ENCODE results near the gene CD300LG. TPM values are rescaled to one million over a fixed set of nuclear protein-coding genes. Genes with fewer than 3 reads are reported as not detected.
A peak's percentile ranks its signal among the peaks of the same experiment; 100 is the strongest.
"Not testable (repeated sequence)": the region's sequence is repeated elsewhere in the genome, so short reads cannot be mapped to it uniquely, and the experiment has no call there.

Gene CD300LG, protein sequence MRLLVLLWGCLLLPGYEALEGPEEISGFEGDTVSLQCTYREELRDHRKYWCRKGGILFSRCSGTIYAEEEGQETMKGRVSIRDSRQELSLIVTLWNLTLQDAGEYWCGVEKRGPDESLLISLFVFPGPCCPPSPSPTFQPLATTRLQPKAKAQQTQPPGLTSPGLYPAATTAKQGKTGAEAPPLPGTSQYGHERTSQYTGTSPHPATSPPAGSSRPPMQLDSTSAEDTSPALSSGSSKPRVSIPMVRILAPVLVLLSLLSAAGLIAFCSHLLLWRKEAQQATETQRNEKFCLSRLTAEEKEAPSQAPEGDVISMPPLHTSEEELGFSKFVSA
- not detected for total RNA-seq

DNA sequence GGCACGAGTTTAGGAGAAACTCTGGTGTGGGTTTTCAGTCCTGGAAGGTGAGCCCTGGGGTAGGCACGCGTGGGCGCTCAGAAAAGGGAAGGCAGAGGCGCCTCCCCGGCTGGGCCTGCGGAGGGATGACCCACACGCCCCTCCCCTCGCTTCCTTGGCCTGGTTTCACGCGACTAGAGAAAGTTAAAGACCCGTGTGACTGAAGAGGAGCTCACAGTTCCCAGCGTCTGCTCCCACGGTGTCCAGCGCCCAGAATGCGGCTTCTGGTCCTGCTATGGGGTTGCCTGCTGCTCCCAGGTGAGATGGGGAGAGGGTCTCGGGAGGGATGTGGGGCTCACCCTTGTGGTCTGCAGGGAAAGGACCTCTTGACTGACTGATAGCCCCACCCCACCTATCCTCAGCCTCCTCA is at the start of gene CD300LG:
Gene CD300LG (plus strand): TSS at position 214 of the 409 bp plus-strand sequence. CDS start 41 bp downstream, at position 255.
- no peak for DNase-seq (ENCODE audit: low spot score in 2 of 2)
- ATAC-seq, result no peak
- Mint-ChIP-seq H3K9me3 (no peaks in the 10 kb centered on the region), H3K36me3 (no peaks in the 10 kb centered on the region), H3K27ac (no peak within 1 kb of the TSS)

DNA sequence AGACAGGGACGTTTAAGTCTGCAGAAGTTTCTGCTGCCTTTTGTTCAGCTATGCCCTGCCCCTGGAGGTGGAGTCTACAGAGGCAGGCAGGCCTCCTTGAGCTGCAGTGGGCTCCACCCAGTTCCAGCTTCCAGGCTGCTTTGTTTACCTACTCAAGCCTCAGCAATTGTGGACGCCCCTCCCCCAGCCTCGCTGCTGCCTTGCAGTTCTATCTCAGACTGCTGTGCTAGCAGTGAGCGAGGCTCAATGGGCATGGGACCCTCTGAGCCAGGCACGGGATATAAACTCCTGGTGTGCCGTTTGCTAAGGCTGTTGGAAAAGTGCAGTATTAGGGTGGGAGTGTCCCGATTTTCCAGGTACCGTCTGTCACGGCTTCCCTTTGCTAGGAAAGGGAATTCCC is 49.0 kb upstream of the CD300LG start:
- not testable (repeated sequence) for ATAC-seq; H3K27ac Mint-ChIP-seq; H3K9me3 Mint-ChIP-seq; DNase-seq (ENCODE audit: low spot score in 2 of 2); H3K36me3 Mint-ChIP-seq

DNA sequence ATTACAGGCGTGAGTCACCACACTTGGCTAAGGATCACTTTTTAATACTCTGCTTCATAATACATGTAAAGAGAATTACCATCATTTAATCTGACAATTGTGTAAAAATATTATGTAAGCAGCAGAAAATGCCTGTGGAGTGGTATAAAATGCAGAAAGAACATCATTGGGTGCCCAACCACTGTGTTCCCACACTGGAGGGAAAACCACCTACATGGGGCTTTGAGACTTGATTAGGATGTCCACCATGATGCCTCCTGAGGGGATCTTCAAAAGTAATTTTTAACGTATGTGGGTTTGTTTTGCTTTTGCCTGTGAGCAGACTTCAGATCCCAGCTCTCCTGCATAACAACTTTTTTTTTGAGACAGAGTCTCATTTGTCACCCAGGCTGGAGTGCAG is 47.9 kb upstream of the CD300LG start:
- ATAC-seq, result no peak
- no peak for DNase-seq (ENCODE audit: low spot score in 2 of 2)
- Mint-ChIP-seq H3K9me3 (no peaks in the 10 kb centered on the region), H3K36me3 (no peaks in the 10 kb centered on the region), H3K27ac (no peak overlapping the region)

DNA sequence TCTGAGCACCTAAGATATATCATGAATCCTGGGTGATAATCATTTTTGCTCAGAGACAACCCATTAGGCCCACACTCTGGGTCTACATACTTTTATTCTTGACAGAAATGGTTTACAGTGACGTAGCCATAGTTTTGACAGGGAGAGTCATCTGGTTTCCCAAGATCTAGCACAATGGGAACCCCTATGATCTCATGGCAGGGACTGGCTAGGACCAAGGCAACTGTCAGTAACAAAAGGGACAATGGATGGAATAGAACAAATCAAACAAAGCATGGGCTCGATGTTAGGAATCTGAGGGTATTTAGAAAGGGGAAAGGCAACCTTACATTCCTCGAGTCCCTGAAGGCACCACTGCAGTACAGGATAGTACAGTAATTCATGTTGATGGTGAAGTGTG is 46.2 kb upstream of the CD300LG start:
- no peak for ATAC-seq
- no peak for DNase-seq (ENCODE audit: low spot score in 2 of 2)
- no peaks in the 10 kb centered on the region for H3K36me3 Mint-ChIP-seq
- H3K9me3 Mint-ChIP-seq, result no peaks in the 10 kb centered on the region
- H3K27ac Mint-ChIP-seq, result no peak overlapping the region

DNA sequence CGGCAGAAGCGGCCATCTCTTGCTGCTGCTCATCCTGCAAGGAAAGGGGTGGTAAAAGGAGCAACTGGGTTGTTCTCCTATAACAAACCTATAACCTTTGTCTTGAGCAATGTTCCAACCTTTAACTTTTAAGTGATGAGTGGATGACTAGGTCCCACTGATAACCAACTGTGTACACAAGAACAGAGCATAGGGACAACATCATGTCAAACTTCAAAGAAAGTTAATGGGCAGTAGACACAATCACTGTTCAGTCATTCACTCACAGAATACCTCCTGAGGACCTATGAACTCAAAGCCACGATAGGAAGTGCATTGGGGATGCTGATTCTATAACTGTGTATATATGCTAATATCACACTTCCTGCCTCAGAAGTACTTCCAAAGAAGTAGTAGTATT is 45.1 kb upstream of the CD300LG start:
- Mint-ChIP-seq H3K9me3 (no peaks in the 10 kb centered on the region), H3K27ac (no peak overlapping the region), H3K36me3 (no peaks in the 10 kb centered on the region)
- DNase-seq (ENCODE audit: low spot score in 2 of 2) (no peak), ATAC-seq (no peak)

DNA sequence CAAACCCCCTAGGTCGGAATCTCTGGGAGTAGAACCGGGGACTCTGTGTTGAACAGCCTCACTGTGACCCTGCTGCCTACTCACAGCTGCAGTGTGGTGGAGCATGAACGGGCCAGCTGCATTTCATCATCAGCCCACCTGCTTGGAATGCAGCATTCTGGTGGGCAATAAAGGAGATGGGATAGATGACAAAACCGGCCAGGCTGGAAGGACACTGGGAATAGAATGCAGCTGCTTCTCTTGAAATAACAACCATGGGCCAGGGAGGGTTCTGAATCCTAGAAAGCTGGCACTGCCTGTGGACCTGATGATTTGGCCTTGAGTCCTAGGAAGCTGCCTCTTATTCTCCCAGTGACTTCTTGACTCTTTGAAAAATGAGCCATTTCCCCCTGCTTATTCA is 43.2 kb upstream of the CD300LG start:
- no peaks in the 10 kb centered on the region for H3K36me3 Mint-ChIP-seq
- no peak for ATAC-seq
- H3K27ac Mint-ChIP-seq, result no peak overlapping the region
- no peak for DNase-seq (ENCODE audit: low spot score in 2 of 2)
- H3K9me3 Mint-ChIP-seq, result no peaks in the 10 kb centered on the region

DNA sequence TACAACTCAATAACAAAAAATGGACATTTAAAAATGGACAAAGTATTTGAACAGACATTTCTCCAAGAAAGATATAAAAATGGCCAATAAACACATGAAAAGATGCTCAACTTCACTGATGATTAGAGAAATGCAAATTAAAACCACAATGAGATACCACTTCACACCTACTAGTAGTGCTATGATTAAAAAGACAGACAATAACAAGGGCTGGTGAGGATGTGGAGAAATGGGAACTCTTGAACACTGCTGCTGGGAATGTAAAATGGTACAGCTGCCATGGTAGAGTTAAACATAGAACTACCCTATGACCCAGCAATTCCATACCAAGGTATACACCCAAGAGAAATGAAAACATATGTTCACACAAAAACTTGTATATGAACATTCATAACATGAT is 41.9 kb upstream of the CD300LG start:
- Mint-ChIP-seq H3K36me3 (no peaks in the 10 kb centered on the region), H3K27ac (no peak overlapping the region), H3K9me3 (no peaks in the 10 kb centered on the region)
- no peak for DNase-seq (ENCODE audit: low spot score in 2 of 2)
- no peak for ATAC-seq

DNA sequence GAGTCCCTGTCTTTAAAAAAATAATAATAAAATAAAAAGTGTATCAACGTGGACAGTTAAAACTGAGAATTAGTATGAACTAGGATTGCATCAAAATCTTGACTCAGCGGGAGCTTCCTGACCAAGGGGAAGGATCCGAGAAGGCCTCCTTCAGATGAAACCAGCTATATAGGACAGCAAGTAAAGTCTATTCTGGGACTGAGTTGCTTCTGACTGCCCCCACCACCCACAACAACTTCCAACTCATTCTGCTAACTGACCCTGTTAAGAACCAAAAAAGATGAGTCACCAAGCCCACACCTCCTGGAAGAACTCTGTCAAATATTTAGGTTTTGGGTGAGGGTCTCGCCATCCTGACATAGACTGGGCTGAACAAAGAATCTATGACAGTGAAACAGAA is 38.9 kb upstream of the CD300LG start:
- H3K36me3 Mint-ChIP-seq, result no peaks in the 10 kb centered on the region
- H3K27ac Mint-ChIP-seq, result no peak overlapping the region
- ATAC-seq (no peak), DNase-seq (ENCODE audit: low spot score in 2 of 2) (no peak)
- H3K9me3 Mint-ChIP-seq, result no peaks in the 10 kb centered on the region

DNA sequence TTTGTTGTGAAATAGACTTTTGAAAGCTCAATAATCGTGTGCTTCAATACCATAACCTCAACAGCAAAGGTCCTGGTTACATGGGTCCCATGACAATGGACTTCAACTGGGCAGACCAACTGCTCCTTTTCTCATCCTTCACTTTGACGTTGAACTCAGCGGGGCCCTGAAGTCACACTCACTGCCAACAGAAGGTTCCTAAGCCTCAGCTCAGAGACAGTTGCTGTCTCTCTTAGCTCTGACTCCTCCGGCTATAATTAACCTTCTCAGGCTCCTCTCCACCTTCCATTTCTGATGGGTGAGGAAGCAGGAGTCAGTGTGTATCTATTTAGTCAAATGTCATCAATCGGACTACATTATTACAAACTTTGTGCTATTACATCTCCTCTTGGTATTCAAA is 37.9 kb upstream of the CD300LG start:
- DNase-seq (ENCODE audit: low spot score in 2 of 2), result no peak
- ATAC-seq, result no peak
- Mint-ChIP-seq H3K27ac (no peak overlapping the region), H3K36me3 (no peaks in the 10 kb centered on the region), H3K9me3 (no peaks in the 10 kb centered on the region)

DNA sequence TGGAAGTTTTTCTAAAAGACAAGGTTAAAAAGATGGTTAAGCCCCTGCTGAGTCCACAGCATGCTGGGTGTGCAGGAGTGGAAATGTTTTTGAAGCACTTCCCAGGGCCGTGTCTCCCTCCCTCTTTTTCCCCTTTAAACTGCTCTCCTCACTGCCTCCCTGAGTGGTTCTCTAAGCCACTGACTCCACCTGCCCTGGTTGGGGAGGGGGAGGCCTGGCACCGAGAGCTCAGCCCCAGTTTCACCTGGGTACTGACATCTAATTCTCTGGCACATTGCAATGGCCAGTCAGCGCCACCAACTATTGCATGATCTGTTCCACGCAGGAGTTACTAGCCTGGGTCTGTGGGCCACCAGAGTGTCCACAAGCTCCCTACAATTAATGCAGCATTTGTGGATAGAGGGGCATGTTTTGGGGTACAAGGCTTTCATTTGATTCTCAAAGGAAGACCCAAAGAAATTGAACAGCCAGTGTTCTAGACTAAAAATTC is 36.7 kb upstream of the CD300LG start:
- no peak overlapping the region for H3K27ac Mint-ChIP-seq
- no peaks in the 10 kb centered on the region for H3K36me3 Mint-ChIP-seq
- DNase-seq (ENCODE audit: low spot score in 2 of 2), result no peak
- H3K9me3 Mint-ChIP-seq, result no peaks in the 10 kb centered on the region
- ATAC-seq, result no peak

DNA sequence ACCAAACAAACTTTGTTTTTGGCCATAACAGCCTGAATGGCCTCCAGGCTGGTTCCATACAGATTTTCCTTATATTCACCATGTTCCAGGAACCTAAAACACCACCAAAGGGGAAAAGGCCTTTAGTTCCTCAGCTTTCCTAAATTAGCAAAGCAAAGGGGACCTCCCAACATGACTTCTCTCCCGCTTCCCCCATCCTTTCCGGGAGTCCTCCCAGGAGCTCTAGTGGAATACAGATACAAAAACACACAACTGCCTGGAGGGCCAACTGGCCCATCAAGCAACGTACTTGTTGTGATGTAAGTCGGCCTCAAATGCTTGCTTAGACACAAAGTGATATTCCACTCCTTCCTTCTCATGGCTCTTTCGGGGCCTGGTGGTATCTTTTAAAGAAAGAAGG is 36.2 kb upstream of the CD300LG start:
- Mint-ChIP-seq H3K27ac (peak overlapping the region in 1 of 2 donors; percentile 18), H3K9me3 (no peaks in the 10 kb centered on the region), H3K36me3 (no peaks in the 10 kb centered on the region)
- ATAC-seq (no peak), DNase-seq (ENCODE audit: low spot score in 2 of 2) (no peak)

DNA sequence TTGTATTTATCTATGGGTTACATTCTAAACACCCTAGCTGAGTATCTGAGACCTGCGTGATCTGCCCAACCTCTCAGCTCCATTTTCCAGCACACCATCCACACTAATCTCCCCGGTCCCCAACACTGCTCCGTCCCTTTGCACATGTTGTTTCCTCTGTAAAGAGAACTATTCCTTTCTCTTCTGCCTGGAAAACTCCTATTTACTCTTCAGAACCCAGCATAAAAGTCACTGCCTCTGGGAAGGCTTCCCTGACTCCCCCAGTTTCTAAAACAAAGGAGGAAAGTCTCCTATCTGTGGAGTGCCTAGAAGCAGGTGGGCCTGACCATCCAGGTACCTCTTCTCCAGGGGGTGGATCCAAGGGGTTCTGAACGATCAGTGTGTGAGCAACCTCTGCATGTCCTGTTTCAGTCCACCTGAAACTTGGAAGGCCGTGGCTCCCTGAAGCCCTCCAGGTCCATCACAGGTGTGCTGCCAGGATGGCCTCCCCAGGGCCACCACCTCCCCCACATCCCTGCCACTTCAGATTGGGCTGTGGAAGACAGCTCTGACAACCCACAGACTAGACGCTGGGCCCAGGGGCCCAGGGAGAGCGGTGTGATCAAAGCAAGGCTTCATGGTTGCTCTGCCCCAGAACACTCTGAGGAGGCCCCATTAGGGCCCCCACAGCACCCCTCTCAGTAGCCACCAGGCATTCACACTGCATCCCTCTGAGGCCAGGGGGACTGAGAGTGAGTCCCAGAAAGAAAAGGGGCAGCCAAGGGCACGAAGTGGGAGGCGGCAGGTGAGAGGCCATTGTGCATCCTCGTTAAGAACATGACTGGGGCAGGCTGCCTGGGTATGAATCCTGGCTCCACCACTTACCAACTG is 34.3 kb upstream of the CD300LG start:
- no peaks in the 10 kb centered on the region for H3K9me3 Mint-ChIP-seq
- no peak for ATAC-seq
- H3K36me3 Mint-ChIP-seq, result no peaks in the 10 kb centered on the region
- peak overlapping the region in 1 of 2 donors; percentile 10 for H3K27ac Mint-ChIP-seq
- no peak for DNase-seq (ENCODE audit: low spot score in 2 of 2)

DNA sequence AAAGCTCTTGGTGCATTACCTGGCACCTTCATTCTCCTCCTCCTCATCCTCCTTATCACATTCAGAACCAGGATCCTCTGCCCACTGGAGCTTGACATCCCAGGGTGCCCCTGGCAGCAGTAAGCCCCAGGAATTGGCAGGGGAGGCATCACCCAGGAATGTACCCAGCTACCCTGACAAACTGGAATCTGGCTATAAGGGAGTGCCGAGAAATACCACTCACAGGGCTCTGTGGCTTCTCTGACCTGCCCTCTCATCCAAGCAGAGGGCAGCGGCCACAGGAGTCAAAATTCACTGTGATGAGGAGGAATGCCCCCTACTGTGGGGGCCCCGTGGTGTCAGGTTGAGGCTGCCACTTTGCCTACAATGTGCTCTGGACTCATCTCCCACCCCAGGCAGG is 33.6 kb upstream of the CD300LG start:
- DNase-seq (ENCODE audit: low spot score in 2 of 2) (no peak), ATAC-seq (no peak)
- H3K9me3 Mint-ChIP-seq, result no peaks in the 10 kb centered on the region
- no peaks in the 10 kb centered on the region for H3K36me3 Mint-ChIP-seq
- H3K27ac Mint-ChIP-seq, result peak overlapping the region in 1 of 2 donors; percentile 17

DNA sequence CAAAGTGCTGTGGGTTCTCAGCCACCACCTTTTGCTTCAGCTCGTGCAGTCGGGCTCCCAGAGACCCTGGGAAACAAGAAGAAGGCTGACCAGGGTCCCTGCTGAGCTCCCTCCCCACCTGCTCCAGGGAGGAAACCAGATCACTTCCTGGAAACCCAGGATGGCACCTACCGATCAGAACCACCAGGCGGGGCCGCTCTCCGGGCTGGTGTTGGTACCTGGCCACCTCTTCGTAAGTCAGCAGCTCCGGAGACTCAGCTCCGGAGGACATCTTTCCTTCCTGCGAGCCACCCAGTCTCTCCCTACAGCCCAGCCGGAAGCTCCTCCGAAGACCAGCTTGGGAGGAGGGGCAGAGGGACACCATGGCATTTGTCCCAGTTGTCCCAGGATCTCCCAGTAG is 33.0 kb upstream of the CD300LG start:
- Mint-ChIP-seq H3K9me3 (no peaks in the 10 kb centered on the region), H3K27ac (no peak overlapping the region), H3K36me3 (no peaks in the 10 kb centered on the region)
- no peak for ATAC-seq
- no peak for DNase-seq (ENCODE audit: low spot score in 2 of 2)

DNA sequence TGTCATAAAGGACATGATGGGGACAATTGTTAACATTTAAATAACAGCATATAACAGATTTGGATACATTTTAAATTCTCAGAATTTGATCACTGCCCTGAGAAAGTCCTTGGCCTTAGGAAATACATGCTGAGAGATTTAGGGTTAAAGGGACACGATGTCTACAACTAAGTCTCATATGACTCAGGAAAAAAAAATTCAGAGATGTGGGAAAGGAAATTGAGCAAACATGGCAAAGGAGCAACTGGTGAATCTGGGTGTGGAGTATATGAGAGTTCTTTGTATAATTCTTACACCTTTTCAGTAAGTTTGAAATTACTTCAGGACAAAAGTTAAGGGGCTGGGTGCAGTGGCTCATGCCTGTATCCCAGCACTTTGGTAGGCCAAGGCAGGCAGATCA is 32.3 kb upstream of the CD300LG start:
- Mint-ChIP-seq H3K9me3 (no peaks in the 10 kb centered on the region), H3K27ac (no peak overlapping the region), H3K36me3 (no peaks in the 10 kb centered on the region)
- DNase-seq (ENCODE audit: low spot score in 2 of 2), result no peak
- no peak for ATAC-seq

DNA sequence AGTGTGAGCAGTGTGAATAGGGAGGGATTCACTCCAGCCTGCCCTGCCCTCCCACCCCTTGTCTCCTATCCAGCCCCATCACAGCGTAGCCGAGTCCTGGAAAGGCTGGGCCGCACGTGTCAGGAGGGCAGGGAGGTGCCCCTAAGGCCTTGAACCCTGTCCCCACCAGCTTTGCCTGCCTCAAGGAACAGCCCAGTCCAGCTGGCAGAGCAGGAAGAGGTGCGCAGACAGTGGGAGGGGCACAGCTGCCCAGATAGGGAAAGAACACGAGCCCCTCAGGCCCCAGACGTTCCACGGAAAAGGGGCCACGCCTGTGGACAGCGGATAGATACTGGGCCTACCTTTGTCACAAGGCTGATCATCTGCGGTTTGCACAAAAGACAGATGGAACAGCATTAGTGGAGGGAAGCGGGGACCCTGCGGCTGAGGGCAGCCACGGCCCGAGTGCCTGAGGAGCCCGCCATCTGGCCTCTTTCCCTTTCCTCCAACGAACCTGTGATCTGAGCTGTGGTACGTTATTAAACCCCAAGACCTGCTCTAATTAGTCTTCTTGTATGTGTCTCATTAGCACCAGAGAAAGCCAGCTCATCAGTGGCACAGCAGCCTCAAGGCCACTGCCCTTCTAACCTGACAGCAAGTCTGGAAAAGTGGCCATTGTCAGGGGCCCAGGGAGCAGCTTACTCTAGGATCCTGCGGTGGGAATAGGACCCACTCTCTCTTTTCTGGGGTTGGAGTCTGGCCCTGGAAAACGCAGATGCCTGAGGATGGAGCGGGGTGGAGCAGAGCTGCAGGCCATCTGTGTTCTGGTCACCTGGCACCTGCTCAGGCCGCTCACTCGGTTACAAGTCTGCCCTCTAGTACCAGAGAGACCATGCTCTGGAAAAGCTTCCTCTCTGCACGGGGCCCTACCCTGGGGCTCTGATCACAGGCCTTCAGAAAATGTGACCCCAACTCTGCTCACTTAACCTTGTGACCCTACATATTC is 30.3 kb upstream of the CD300LG start:
- DNase-seq (ENCODE audit: low spot score in 2 of 2) (no peak), ATAC-seq (no peak)
- Mint-ChIP-seq H3K9me3 (no peaks in the 10 kb centered on the region), H3K27ac (no peak overlapping the region), H3K36me3 (no peaks in the 10 kb centered on the region)

DNA sequence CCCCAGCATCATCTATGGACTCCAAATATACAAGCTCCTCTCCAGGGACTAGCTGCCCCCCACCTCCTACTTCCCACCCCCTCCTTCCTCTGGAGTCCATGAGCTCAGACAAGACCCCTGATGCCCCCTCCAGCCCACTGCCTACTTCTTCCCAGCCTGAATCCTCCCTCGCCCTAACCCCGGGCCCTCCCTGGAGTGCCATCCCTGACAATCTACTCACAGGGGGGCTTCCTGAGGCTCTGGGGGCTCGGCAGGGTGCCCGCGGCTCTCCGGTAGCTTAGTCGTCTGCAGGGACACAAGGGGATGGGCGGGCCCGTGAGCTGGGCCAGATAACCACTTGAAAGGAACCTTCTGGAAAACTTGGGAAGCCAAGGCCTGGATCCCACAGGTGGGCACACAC is 29.1 kb upstream of the CD300LG start:
- Mint-ChIP-seq H3K9me3 (no peaks in the 10 kb centered on the region), H3K36me3 (no peaks in the 10 kb centered on the region), H3K27ac (no peak overlapping the region)
- ATAC-seq (no peak), DNase-seq (ENCODE audit: low spot score in 2 of 2) (no peak)

Measured in activated naive CD4-positive, alpha-beta T cell treated with anti-CD3 and anti-CD28 coated beads, Interleukin-2, amount 50 U/mL, for 72 hours (primary cell).